GM12874 (cell line): ENCODE measurements around the gene TMEM190.
"Not testable (repeated sequence)": the region's sequence is repeated elsewhere in the genome, so short reads cannot be mapped to it uniquely, and the experiment has no call there.

Experiments used
- TF ChIP-seq, protein P1 (sequence below): IDR thresholded peaks from 2 replicates; pipeline ENCODE4 v1.5.1; 2011; ENCODE audit warnings: low read depth, mild to moderate bottlenecking, control low read depth, low read length, moderate library complexity; ENCODE audit not compliant: insufficient read depth

The TMEM190 gene

DNA sequence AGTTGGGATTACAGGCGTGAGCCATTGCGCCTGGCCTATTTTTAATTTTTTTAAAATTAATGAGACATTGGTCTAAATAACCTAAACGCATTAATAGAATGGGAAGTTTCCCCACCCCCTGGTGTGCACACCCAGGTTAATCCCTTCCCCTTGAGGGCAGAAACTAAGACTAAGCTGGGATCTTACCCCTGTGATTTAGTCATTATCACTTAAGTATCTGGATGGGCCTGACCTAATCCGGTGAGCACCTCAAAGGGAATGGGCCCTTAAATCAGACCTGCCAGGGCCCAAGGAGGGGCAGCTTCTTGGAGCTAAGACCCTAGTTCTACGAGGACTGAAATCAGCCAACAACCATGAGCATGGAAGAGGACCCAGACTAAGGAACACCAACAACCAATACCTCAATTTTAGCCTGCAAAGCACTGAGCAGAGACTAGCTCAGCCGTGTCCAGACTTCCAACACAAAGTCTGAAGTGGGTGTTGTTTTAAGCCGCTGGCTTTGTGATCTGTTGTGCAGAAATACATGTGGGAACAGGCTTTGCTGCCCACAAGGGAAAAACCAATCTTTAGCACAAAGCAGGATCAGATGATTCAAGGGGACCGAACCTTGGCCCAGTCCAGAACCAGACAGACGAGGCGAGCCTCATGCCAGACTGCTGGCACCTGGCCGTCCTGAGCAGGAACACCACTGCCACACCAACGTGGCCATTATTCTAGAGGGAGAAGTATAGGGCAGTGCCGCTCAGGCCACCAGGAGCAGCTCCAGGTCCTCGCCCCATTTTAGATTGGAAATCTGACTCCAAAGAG, 23.9 kb downstream of the TMEM190 start:
- TF ChIP-seq, protein P1, sequence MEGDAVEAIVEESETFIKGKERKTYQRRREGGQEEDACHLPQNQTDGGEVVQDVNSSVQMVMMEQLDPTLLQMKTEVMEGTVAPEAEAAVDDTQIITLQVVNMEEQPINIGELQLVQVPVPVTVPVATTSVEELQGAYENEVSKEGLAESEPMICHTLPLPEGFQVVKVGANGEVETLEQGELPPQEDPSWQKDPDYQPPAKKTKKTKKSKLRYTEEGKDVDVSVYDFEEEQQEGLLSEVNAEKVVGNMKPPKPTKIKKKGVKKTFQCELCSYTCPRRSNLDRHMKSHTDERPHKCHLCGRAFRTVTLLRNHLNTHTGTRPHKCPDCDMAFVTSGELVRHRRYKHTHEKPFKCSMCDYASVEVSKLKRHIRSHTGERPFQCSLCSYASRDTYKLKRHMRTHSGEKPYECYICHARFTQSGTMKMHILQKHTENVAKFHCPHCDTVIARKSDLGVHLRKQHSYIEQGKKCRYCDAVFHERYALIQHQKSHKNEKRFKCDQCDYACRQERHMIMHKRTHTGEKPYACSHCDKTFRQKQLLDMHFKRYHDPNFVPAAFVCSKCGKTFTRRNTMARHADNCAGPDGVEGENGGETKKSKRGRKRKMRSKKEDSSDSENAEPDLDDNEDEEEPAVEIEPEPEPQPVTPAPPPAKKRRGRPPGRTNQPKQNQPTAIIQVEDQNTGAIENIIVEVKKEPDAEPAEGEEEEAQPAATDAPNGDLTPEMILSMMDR = no peak

DNA sequence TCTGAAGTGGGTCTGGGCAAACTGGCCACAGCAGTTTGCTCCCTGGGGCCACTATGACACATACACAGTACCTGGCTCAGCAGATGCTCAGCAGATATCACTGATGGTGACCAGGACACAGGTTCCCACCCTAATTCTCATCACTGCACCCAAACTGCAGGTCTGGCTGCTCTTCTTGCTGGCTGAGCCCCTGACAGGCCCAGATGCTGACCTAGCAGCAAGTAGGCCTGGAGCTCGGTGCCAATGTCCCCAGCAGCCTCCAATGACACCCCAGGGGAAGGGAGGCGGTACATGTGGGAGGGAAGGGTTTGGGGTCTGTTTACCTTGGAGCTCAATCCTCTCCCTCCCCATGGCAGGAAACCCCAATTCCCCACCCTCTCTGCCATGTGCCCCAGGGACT, 25.9 kb downstream of the TMEM190 start:
- TF ChIP-seq, protein P1 = no peak

DNA sequence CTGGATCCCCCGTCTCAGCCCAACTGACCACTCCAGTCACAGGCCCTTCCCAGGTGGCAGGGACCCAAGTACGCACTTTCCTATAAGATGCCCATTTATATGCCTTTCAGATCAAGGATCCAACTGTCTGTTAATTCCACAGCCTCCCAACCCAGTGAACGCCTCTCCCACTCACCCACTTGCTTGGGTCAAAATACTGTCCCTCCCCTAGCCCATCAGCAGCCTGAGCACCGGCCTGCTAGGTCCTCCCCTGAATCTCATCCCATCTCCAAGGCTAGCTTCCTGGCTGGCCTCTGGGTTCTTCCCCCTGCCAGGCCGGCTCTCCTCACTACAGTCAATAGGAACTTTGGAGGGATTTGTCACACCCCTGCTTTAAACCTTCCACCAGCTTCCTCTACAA, 29.0 kb downstream of the TMEM190 start:
- TF ChIP-seq, protein P1 = no peak

DNA sequence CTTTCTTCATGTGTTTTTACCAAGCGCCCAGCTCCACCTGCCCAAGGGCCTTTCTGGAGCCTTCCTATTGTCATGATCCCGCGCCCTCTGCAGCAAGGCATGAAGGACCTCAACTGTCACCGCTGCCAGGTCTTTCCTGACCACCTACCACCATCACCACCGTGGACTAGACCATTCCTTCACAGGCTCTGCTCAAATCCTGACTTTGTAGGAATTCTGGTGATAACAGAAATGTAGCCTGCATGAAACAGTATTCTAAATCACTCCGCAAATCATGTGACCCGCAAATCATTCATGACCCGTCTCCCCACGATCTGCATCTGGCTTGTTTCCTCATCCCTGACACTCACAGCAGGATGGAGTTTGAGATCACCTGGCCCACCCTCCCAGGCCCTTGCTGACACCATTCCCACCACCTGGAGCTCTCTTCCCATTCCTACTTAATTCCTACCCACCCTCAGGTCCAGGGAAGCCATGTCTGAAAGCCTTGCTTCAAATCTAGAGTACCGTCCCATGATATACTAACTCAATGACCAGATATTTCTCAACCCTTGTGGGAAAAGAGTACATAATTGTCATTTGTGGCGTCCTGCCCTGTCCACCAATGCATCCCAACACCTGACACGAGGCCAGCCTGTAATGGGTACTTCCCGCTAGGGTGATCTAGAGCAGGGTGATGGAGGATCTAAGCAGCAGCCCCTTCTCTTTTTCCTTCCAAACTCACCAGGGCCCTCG, 29.6 kb downstream of the TMEM190 start:
- TF ChIP-seq, protein P1 = no peak

DNA sequence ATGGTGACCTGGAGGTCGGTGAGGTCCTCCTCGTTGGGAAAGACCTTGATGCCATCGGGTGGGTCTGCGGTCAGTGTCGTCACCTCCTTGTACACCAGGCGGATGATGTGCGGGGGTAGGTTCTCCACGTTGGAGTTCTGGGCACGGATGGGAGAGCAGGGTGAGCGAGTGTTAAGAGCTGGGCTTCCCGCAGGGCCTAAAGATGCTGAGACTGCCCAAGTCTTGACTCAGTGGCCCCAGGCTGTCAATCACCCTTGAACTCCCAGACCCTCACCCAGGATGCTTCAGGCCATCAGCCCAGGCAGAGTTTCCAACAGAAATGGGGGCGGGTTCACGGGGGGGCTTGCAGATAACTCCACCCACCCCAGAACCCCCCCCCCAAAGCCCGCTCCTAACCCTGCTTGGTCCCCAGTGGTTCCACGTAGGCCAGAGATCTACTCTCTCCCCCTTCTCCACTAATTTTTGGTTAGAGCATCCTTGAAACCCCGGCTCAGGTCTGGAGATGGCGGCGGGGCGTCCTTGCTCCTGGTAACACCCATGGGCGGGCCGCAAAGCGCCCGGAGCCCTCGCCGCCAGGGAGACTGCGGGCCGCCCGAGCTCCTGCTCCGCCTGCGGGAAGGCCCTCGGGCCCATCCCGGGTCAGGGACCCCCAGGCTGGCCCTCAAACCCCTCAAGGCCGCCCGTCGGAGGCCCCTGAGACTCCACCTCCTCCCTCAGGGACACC, 30.4 kb downstream of the TMEM190 start:
- TF ChIP-seq, protein P1 = no peak

DNA sequence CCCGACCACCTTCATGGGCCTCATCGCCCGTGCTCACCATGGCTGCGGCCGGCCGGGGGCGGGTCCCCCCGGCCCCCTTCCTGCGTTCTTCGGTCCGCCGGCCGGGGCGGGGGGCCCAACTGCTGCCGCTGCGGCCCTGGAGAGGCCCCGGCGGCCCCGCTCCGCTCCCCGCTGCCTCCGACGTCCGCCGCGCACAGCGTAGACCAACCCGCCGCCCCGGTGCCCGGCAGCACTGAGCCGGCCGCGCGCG, 30.8 kb downstream of the TMEM190 start, which contains the start of gene UBE2S:
Gene UBE2S (minus strand): TSS at position 239 of the 250 bp plus-strand sequence. CDS start 199 bp downstream, at position 40.
- TF ChIP-seq, protein P1 = not testable (repeated sequence)
